Measurements from ENCODE around the gene FGF14. TPM values are rescaled to one million over a fixed set of nuclear protein-coding genes. Genes with fewer than 3 reads are reported as not detected.

FGF14 gene
- total and polyA plus RNA-seq, 2 experiments from 2014 or later, result 0.03 TPM; not detected in 1

- Mint-ChIP-seq H3K9me3 (no peaks in the 10 kb centered on the region), H3K4me1 (peaks cover 5% of the 10 kb centered on the region; the same call in 2 of the 3 replicates), H3K36me3 (ENCODE audit: low read depth) (no peaks in the 10 kb centered on the region), H3K27ac (no peak overlapping the region), H3K4me3 (no peak overlapping the region), H3K27me3 (ENCODE audit: insufficient read depth, low read depth, poor library complexity) (no peaks in the 10 kb centered on the region)
- no peaks in the 10 kb centered on the region for H3K27me3 ChIP-seq (ENCODE audit: insufficient read depth)
- no peak for DNase-seq (ENCODE audit: low spot score)
- H3K4me2 ChIP-seq, result no peak overlapping the region
- no peaks in the 10 kb centered on the region for H3K36me3 ChIP-seq (ENCODE audit: insufficient read depth)
- TF ChIP-seq EZH2 (IDR thresholded peaks at IDR 0.05; ENCODE audit: low read depth, unreplicated experiment), result no peak
- no peak for TF ChIP-seq ZNF114 (CRISPR knock-in tag; IDR thresholded peaks at IDR 0.05)
- TF ChIP-seq CREB1 (CRISPR knock-in tag; IDR thresholded peaks at IDR 0.05; ENCODE audit: low read depth), result no peak
- no peak overlapping the region for H2AFZ ChIP-seq
- no peaks in the 10 kb centered on the region for H3F3A ChIP-seq (replicated peaks; ENCODE audit: low read depth)
- H3K27ac ChIP-seq (ENCODE audit: low read depth), result no peak overlapping the region
- no peaks in the 10 kb centered on the region for H4K20me1 ChIP-seq (replicated peaks; ENCODE audit: insufficient read depth)
- H3K79me2 ChIP-seq (replicated peaks; ENCODE audit: insufficient read depth), result no peaks in the 10 kb centered on the region
- no peaks in the 10 kb centered on the region for H3K9me2 ChIP-seq (ENCODE audit: insufficient read depth)
- H3K4me3 ChIP-seq, result no peak overlapping the region
- no peak for ATAC-seq
- peaks cover 7% of the 10 kb centered on the region; the same call in 1 of the 2 replicates for H3K4me1 ChIP-seq (ENCODE audit: insufficient read depth)
These were observed 634.7 kb downstream of the FGF14 start for GRCh38 chr13:101767131-101767530.

DNA sequence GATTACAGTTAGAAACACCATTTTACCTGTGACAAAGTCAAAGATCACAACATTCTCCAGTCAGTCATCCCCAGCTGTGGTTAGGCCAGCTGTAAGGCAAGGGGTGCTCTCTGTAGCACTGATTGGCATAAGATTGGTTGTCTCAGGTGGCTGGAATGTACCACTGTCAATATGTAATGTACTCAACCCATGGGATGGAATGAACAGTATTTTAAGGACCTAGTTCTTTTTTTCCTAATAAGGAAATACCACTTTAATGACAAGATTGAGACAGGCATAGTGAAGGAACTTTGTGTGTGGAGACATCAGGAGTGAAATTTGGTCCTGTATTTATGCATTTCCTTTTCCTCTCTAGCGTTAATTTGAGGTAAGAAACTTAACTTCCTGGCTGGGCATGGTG is 638.7 kb downstream of the FGF14 start:
- no peak overlapping the region for H3K4me2 ChIP-seq
- DNase-seq (ENCODE audit: low spot score) (no peak), ATAC-seq (no peak)
- H4K20me1 ChIP-seq (replicated peaks; ENCODE audit: insufficient read depth), result no peaks in the 10 kb centered on the region
- no peaks in the 10 kb centered on the region for H3K36me3 ChIP-seq (ENCODE audit: insufficient read depth)
- no peak overlapping the region for H3K27ac ChIP-seq (ENCODE audit: low read depth)
- TF ChIP-seq POLR2AphosphoS5 (IDR thresholded peaks at IDR 0.05; ENCODE audit: low read depth) (no peak), REST (IDR thresholded peaks at IDR 0.05; ENCODE audit: unreplicated experiment) (no peak)
- Mint-ChIP-seq H3K4me1 (peaks cover 31% of the 10 kb centered on the region), H3K36me3 (ENCODE audit: low read depth) (no peaks in the 10 kb centered on the region), H3K27ac (no peak overlapping the region), H3K27me3 (ENCODE audit: insufficient read depth, low read depth, poor library complexity) (no peaks in the 10 kb centered on the region), H3K4me3 (no peak overlapping the region), H3K9me3 (no peaks in the 10 kb centered on the region)
- H3K79me2 ChIP-seq (replicated peaks; ENCODE audit: insufficient read depth), result no peaks in the 10 kb centered on the region
- no peaks in the 10 kb centered on the region for H3F3A ChIP-seq (replicated peaks; ENCODE audit: low read depth)
- H3K27me3 ChIP-seq (ENCODE audit: insufficient read depth), result no peaks in the 10 kb centered on the region
- H3K4me3 ChIP-seq, result no peak overlapping the region
- H2AFZ ChIP-seq, result no peak overlapping the region
- no peaks in the 10 kb centered on the region for H3K9me2 ChIP-seq (ENCODE audit: insufficient read depth)
- H3K4me1 ChIP-seq (ENCODE audit: insufficient read depth), result peaks cover 33% of the 10 kb centered on the region

DNA sequence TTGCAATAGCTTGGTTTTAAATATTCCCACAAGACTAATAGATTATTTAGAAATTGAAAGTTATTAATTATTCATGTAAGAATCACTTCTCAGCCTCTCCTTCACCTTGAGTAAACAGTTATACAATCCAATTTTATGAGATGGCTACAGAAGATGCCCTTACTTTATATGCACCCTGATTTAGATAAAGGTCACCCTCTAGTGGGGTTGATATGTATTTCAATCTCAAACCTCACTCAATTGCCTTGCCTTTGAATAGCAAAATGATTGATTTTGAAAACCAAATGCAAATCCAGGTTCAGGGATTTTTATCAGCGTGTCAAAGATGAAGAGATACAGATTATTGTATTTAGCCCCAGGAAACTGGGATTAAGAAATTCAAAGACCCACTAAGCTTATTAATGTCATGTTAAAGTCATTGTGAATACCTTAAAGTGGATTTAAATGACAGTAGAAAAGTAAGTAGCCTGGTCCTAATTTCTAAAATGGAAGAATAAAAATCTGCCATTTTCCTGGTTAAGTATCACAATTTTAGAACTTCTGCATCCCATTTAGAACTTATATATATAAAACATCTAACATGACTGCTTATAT is 644.3 kb downstream of the FGF14 start:
- no peaks in the 10 kb centered on the region for H3K27me3 Mint-ChIP-seq (ENCODE audit: insufficient read depth, low read depth, poor library complexity)
- H3K27ac Mint-ChIP-seq, result no peak overlapping the region
- H3K36me3 Mint-ChIP-seq (ENCODE audit: low read depth), result no peaks in the 10 kb centered on the region
- H3K9me2 ChIP-seq (ENCODE audit: insufficient read depth), result no peaks in the 10 kb centered on the region
- ATAC-seq (peak; percentile 56; the same call in 2 of the 3 replicates), DNase-seq (ENCODE audit: low spot score) (peak; percentile 55)
- H3K4me3 ChIP-seq, result no peak overlapping the region
- H4K20me1 ChIP-seq (replicated peaks; ENCODE audit: insufficient read depth), result no peaks in the 10 kb centered on the region
- peaks cover 32% of the 10 kb centered on the region for H3K4me1 ChIP-seq (ENCODE audit: insufficient read depth)
- H3K27me3 ChIP-seq (ENCODE audit: insufficient read depth), result no peaks in the 10 kb centered on the region
- no peaks in the 10 kb centered on the region for H3K36me3 ChIP-seq (ENCODE audit: insufficient read depth)
- H3K4me1 Mint-ChIP-seq, result peaks cover 35% of the 10 kb centered on the region
- H3K79me2 ChIP-seq (replicated peaks; ENCODE audit: insufficient read depth), result no peaks in the 10 kb centered on the region
- TF ChIP-seq, protein P1, sequence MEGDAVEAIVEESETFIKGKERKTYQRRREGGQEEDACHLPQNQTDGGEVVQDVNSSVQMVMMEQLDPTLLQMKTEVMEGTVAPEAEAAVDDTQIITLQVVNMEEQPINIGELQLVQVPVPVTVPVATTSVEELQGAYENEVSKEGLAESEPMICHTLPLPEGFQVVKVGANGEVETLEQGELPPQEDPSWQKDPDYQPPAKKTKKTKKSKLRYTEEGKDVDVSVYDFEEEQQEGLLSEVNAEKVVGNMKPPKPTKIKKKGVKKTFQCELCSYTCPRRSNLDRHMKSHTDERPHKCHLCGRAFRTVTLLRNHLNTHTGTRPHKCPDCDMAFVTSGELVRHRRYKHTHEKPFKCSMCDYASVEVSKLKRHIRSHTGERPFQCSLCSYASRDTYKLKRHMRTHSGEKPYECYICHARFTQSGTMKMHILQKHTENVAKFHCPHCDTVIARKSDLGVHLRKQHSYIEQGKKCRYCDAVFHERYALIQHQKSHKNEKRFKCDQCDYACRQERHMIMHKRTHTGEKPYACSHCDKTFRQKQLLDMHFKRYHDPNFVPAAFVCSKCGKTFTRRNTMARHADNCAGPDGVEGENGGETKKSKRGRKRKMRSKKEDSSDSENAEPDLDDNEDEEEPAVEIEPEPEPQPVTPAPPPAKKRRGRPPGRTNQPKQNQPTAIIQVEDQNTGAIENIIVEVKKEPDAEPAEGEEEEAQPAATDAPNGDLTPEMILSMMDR (conservative IDR thresholded peaks at IDR 0.05; ENCODE audit: low read depth in 2 of 2), result peak; percentile 55 to 68
- no peak for TF ChIP-seq EZH2 (IDR thresholded peaks at IDR 0.05; ENCODE audit: low read depth, unreplicated experiment)
- no peak overlapping the region; the same call in 1 of the 2 replicates for H3K27ac ChIP-seq (ENCODE audit: low read depth)
- no peaks in the 10 kb centered on the region for H3F3A ChIP-seq (replicated peaks; ENCODE audit: low read depth)
- no peak overlapping the region for H3K4me3 Mint-ChIP-seq
- no peaks in the 10 kb centered on the region for H3K9me3 Mint-ChIP-seq
- no peak overlapping the region for H3K4me2 ChIP-seq
- no peak overlapping the region for H2AFZ ChIP-seq

Data from GM23338 (cell line).